GM21529 (cell line): Measurements from ENCODE around the gene AATK.
"Not testable (repeated sequence)": the region's sequence is repeated elsewhere in the genome, so short reads cannot be mapped to it uniquely, and the experiment has no call there.

ENCODE experiments used
- ATAC-seq: cut with Tn5 transposase; IDR thresholded peaks from one replicate; pipeline ENCODE4 v1.9.1; 2021; ENCODE audit not compliant: unreplicated experiment

The AATK gene

GRCh38 chr17:81080019-81080418, 86.0 kb downstream of the AATK start:
- no peak for ATAC-seq

- ATAC-seq: not testable (repeated sequence)
Observed at GRCh38 chr17:81078026-81078913, 87.8 kb downstream of the AATK start.

DNA sequence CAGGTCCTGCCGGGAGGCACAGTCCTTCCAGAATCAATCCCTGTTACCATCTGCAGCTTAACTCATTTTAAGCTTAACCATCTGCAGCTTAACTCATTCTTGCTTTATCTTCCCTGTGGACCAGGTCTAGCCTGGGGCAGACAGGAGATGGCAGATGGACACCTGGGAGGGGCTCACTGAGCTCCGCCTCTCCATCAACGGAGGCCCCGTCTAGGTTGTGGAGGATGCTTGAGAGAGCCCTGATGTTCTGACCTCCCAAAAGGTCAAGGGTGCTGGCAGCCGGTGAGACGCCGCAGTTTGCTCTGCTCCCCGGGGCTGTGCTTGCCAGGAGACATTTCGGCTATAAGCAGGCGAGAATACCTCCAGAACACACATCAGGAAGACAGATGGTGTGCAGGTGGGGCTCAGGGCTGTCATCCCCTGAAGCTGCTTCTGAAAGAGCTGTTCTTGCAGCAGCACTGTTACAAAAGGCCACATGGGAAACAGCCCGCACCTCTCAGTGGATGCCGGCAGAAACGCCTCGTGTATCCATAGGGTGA, 89.8 kb downstream of the AATK start:
- no peak for ATAC-seq

GRCh38 chr17:81075307-81075706, 90.7 kb downstream of the AATK start:
- ATAC-seq: no peak

- no peak for ATAC-seq
Observed at GRCh38 chr17:81074875-81075274, 91.1 kb downstream of the AATK start.

DNA sequence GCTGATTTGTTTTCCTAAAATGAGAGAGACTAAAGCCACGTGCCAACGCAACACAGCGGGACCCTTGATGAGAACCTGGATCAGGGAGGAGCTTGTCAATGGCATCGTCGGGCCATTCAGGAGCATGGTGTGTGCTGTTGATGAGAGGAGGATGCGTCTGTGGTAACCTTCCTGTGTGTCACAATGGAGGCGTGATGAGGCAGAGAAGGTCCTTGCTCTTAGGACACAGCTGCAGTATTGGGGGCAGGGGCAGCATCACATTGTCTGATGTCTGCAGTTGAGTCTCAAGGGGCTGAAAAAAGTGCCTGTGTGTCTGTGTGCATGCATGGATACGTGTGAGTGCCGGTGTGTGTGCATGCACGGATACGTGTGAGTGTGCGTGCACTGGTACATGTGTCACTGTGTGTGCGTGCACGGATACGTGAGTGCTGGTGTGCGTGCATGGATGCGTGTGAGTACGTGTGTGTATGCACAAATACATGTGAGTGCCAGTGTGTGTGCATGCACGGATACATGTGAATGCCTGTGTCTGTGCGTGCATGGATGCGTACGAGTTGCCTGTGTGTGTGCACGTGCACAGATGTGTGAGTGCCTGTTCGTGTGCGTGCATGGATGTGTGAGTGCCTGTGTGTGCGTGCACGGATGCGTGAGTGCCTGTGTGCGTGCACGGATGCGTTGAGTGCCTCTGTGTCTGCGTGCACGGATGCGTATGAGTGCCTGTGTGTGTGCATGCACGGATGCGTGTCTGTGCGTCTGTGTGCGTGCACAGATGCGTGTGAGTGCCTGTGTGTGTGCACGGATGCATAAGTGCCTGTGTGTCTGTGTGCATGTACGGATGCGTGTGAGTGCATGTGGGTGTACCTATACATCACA, 91.8 kb downstream of the AATK start:
- no peak for ATAC-seq

- ATAC-seq: no peak
Observed at GRCh38 chr17:81071761-81072741, 94.0 kb downstream of the AATK start.

DNA sequence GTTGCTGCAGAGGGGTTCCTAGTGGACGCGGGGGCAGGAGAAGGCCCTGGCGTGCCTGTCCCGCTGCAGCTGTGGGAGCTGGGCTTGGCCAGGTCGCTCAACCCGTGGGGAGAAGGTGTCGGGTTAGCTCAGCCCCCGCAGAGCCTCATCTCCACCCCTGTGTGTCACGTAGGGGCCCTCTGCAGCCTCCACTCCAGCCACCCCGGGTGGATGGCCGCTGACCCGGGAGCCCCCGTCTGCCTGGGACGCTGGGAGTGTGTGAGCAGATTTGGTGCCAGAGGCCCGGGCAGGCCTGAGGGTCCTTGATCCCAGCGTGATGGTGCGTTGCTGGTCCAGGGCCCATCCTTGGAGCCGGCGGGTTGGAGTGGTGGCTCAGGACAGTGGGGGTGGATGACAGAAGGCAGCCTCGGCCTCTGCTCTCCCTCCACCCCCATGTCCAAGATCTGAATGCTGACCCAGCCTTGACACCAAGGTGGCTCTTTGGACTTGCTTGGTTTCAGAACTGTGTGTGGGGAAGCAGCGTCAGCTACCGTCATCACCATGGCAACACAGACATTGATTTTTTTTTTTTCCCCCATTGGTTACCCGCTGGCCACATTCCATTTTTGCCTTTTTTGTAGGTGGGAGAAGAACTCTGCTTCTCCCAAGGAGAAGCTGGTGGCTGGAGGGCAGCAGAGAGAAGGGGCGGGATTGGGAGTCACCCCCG, 95.3 kb downstream of the AATK start:
- ATAC-seq: no peak

DNA sequence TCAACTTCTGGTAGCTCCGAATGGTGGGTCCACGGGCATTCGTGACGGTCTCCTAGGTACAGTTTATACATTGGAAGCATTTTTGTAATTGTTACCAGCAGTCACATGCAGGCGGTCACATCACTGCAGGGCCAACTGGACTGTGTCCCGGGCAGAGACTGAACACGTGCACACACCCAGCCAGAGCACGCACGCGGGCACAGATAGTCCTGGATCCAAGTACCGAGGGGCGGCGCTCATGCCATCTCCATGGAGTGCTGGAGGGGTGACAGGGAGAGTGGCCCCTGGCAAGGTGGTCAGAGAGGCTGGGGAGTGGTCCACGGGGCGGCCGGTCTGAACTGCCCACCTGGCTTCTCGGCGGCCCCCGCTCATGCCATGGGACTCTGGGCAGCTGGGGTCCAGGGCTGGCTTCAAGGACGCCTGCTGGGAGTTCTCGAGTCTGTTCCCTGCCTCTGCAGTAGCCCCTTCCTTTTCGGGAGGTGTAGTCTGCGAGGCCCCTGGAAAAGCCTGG, 96.8 kb downstream of the AATK start:
- ATAC-seq: no peak

DNA sequence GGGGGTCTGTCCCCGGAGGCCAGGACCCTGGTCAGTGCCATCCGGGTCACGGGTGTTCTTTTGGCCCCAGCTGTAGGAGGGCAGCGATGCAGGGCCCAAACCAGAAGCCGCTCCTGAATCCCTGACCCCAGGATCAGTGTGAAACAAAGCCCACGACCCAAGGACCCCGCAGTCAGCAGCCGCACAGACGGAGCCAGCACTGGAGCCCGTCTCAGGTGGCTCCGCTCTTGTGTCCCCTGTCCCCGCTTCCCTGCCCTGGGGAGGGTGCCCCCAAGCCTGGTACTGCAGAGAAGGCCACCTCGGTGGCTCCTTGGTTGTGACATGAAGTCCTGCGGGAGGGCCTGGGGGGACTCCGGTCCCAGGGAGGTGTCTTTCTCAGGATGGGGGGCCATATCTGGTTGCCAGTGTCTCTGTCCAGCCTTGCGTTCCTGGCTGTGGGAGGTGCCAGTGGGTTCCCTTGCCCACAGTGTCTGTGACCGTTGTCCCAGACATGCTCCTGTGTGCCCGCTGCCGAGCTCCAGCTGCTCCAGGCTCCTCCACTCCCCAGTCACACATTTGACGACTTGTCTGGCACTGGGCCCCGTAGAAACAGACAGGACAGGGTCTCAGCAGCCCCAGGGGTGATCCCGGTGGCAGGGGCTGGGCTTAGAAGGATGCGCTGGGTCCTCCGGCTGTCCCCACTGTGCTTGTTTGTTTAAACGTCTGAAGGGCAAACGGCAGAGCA, 97.4 kb downstream of the AATK start:
- ATAC-seq: no peak

DNA sequence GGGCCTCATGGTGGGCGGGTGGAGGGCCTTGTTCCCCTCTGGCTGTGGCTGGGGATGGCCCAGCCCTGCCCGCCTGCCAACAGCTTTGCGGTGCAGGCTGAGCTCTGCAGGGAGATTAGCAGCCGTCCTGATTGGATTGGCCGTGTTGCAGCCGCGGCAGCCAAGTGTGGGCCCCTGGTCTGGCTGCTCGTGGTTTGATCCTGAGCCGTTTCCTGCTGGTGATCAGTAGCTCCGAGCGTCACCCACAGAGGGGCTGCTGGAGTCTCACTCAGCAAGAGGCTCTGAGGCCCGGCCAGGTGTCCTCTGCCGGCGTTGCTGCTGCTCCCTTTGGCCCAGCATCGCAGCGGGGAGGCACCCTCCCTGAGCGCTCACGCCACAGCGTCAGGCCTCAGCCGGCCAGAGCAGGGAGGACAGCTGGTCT, 98.6 kb downstream of the AATK start:
- ATAC-seq: no peak
